GM12878 (cell line): ENCODE data around the gene TNRC6C. TPM values are rescaled to one million over a fixed set of nuclear protein-coding genes. Genes with fewer than 3 reads are reported as not detected.
A peak's percentile ranks its signal among the peaks of the same experiment; 100 is the strongest.

Experiments used
- BCL3 ChIP-seq: IDR thresholded peaks from 2 replicates; pipeline ENCODE4 v1.6.1; 2011; ENCODE audit warnings: borderline replicate concordance, low read depth, mild to moderate bottlenecking, moderate library complexity, low read length; ENCODE audit not compliant: insufficient read depth, poor library complexity, severe bottlenecking
- CHD2 ChIP-seq: IDR thresholded peaks from 2 replicates; pipeline ENCODE4 v1.6.1; 2011; ENCODE audit warnings: low read depth, low read length, improper control_type of control experiment, borderline replicate concordance
- EED ChIP-seq: sonication (generic); IDR thresholded peaks from 2 replicates; pipeline ENCODE4 v1.6.1; 2016; ENCODE audit warnings: antibody characterized with exemption, low read depth
- EZH2 ChIP-seq: IDR thresholded peaks from 2 replicates; pipeline ENCODE4 v1.6.1; 2012; ENCODE audit warnings: low read depth, mild to moderate bottlenecking, control low read depth, inconsistent platforms, low read length, borderline replicate concordance; ENCODE audit not compliant: control insufficient read depth
- FOXK2 ChIP-seq: fragments of 450-650 bp; IDR thresholded peaks from 2 replicates; pipeline ENCODE4 v1.6.1; 2017; ENCODE audit warnings: mild to moderate bottlenecking, moderate library complexity
- HDAC6 ChIP-seq: fragments of 200-600 bp; sonication (generic); IDR thresholded peaks from one replicate; pipeline ENCODE4 v1.8.0; 2017; ENCODE audit warnings: antibody characterized with exemption; ENCODE audit not compliant: unreplicated experiment
- IKZF1 ChIP-seq: fragments of 450-650 bp; conservative IDR thresholded peaks from 2 replicates; pipeline ENCODE4 v1.6.1; 2017; ENCODE audit warnings: antibody characterized with exemption, mild to moderate bottlenecking
- IKZF2 ChIP-seq, 2 experiments: fragments of 450-650 bp; IDR thresholded peaks; 2 replicates each; pipeline ENCODE4 v1.6.1; 2017; ENCODE audit warnings: mild to moderate bottlenecking in 2 of 2, moderate library complexity in 2 of 2
- PML ChIP-seq: IDR thresholded peaks from 2 replicates; pipeline ENCODE4 v1.6.1; 2012; ENCODE audit warnings: low read length, inconsistent platforms
- POU2F2 ChIP-seq: IDR thresholded peaks from 3 replicates; pipeline ENCODE4 v1.6.1; 2011; ENCODE audit warnings: low read depth, mild to moderate bottlenecking, low read length, borderline replicate concordance
- PRDM15 ChIP-seq: fragments of 450-650 bp; formaldehyde crosslinking; IDR thresholded peaks from 2 replicates; pipeline ENCODE4 v1.4.0; 2020; ENCODE audit warnings: mild to moderate bottlenecking, moderate library complexity
- TCF7 ChIP-seq: IDR thresholded peaks from 2 replicates; pipeline ENCODE4 v1.6.1; 2014; ENCODE audit warnings: antibody characterized with exemption, borderline replicate concordance
- ZBED1 ChIP-seq: IDR thresholded peaks from 2 replicates; pipeline ENCODE4 v1.6.1; 2016; ENCODE audit warnings: borderline replicate concordance
- ZBTB40 ChIP-seq: fragments of 450-650 bp; IDR thresholded peaks from 2 replicates; pipeline ENCODE4 v1.6.1; 2016; ENCODE audit warnings: mild to moderate bottlenecking, moderate library complexity, borderline replicate concordance
- polyA plus RNA-seq, 11 experiments: library from polyadenylated mRNA; depleted of rRNA in 4 of 11; unstranded in 6 of 11; stranded (reverse) in 5 of 11; fragments of >200 nt; fragmentation: Nextera tagmentation in 4 of 11; fragmentation: Illumina TruSeq in 1 of 11; extraction: Ambion mirVana in 4 of 11; extraction: Trizol in 1 of 11; gene quantifications; 1 replicate in 1 of 11; 2 replicates in 10 of 11; pipeline versions ENCODE4 v1.2.1 to v1.2.3, GENCODE V29; 2011 to 2016; ENCODE audit warnings: inconsistent platforms in 2 of 11, missing spikeins in 2 of 11, low read depth in 1 of 11
- total RNA-seq, 4 experiments: library from RNA; depleted of rRNA in 3 of 4; stranded (reverse); fragments of >200 nt in 3 of 4; fragmentation: Illumina TruSeq in 1 of 4; extraction: Trizol in 1 of 4; gene quantifications; 2 replicates each; pipeline versions ENCODE4 v1.2.1 to v1.2.3, GENCODE V29; 2013 to 2021
- TF ChIP-seq, protein P1 (sequence below): fragments of 450-650 bp; formaldehyde crosslinking; IDR thresholded peaks from 2 replicates; pipeline ENCODE4 v1.5.0; 2022; ENCODE audit warnings: mild to moderate bottlenecking, missing genetic modification characterization
- TF ChIP-seq, protein P2 (sequence below): IDR thresholded peaks from 2 replicates; pipeline ENCODE4 v1.6.1; 2012; ENCODE audit warnings: low read depth, low read length, improper control_type of control experiment

Gene TNRC6C
- total and polyA plus RNA-seq, 10 of the 15 experiments (the other 5 are each of a cell fraction or from before 2014, with no cell fraction given) = 0.40 to 6.1 (median 0.96) TPM

DNA sequence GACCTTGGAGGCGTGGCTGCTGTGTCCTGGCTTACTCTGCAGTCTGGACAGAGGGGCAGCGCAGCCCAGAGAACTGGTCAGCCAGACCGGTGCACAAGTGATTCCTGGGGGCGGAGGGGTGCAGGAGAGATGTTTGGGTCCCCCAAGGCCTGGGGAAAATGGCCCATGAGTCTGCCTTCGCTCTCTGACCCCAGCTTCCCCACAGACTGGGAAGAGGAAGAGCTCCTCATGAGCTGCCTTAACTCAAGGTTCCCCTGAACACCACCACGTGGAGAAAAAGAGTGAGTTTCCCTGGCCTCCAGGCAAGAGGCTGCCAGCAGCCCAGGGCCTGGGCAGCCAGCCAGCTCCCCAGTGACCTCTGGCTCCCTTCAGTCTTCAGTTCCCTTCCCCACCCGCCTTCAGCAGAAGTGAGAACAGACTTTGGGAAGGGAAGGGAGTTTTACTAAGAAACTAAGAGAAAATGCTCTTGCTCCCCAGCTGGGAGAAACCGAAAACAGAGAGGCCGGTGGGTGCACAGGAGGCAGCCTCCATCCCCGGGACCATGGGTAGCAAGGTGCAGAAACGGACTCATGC is 185.7 kb downstream of the TNRC6C start (continued):
- no peak for TF ChIP-seq PRDM15
- TF ChIP-seq EED = peak; percentile 84
- TF ChIP-seq EZH2 = no peak
- peak; percentile 89 for TF ChIP-seq IKZF1
- no peak for TF ChIP-seq ZBED1
- TF ChIP-seq, protein P1, sequence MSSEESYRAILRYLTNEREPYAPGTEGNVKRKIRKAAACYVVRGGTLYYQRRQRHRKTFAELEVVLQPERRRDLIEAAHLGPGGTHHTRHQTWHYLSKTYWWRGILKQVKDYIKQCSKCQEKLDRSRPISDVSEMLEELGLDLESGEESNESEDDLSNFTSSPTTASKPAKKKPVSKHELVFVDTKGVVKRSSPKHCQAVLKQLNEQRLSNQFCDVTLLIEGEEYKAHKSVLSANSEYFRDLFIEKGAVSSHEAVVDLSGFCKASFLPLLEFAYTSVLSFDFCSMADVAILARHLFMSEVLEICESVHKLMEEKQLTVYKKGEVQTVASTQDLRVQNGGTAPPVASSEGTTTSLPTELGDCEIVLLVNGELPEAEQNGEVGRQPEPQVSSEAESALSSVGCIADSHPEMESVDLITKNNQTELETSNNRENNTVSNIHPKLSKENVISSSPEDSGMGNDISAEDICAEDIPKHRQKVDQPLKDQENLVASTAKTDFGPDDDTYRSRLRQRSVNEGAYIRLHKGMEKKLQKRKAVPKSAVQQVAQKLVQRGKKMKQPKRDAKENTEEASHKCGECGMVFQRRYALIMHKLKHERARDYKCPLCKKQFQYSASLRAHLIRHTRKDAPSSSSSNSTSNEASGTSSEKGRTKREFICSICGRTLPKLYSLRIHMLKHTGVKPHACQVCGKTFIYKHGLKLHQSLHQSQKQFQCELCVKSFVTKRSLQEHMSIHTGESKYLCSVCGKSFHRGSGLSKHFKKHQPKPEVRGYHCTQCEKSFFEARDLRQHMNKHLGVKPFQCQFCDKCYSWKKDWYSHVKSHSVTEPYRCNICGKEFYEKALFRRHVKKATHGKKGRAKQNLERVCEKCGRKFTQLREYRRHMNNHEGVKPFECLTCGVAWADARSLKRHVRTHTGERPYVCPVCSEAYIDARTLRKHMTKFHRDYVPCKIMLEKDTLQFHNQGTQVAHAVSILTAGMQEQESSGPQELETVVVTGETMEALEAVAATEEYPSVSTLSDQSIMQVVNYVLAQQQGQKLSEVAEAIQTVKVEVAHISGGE = no peak
- no peak for TF ChIP-seq HDAC6
- no peak for TF ChIP-seq CHD2
- TF ChIP-seq BCL3 = no peak
- TF ChIP-seq POU2F2 = no peak
- TF ChIP-seq PML = no peak
- TF ChIP-seq, protein P2, sequence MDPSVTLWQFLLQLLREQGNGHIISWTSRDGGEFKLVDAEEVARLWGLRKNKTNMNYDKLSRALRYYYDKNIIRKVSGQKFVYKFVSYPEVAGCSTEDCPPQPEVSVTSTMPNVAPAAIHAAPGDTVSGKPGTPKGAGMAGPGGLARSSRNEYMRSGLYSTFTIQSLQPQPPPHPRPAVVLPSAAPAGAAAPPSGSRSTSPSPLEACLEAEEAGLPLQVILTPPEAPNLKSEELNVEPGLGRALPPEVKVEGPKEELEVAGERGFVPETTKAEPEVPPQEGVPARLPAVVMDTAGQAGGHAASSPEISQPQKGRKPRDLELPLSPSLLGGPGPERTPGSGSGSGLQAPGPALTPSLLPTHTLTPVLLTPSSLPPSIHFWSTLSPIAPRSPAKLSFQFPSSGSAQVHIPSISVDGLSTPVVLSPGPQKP = no peak
- no peak for TF ChIP-seq ZBTB40
- TF ChIP-seq IKZF2 (IDR thresholded peaks at IDR 0.05) = peak; percentile 78 to 82; a peak in 2 of 4 replicates
- TF ChIP-seq FOXK2 = no peak
- no peak for TF ChIP-seq TCF7
